ENCODE results near the gene TSG101. TPM values are rescaled to one million over a fixed set of nuclear protein-coding genes. Genes with fewer than 3 reads are reported as not detected.

The TSG101 gene
- total and polyA plus RNA-seq, 4 donors, result 29.7 to 53.1 (median 37.8) TPM

GRCh38 chr11:18492888-18493287, 33.9 kb downstream of the TSG101 start:
- H3K9ac ChIP-seq (ENCODE audit: low read depth in 1 of 2, low read length in 2 of 2), result no peak overlapping the region
- no peak overlapping the region for H3K27ac ChIP-seq (ENCODE audit: low read depth in 1 of 2, low read length in 2 of 2)
- TF ChIP-seq TAF1 (conservative IDR thresholded peaks at IDR 0.05) (no peak), JUND (IDR thresholded peaks at IDR 0.05) (no peak), RAD21 (IDR thresholded peaks at IDR 0.05) (no peak), REST (IDR thresholded peaks at IDR 0.05) (no peak), CTCF (IDR thresholded peaks at IDR 0.05; ENCODE audit: low read depth, low read length, missing input control) (no peak), FOXA1 (IDR thresholded peaks at IDR 0.05) (no peak), GABPA (IDR thresholded peaks at IDR 0.05 in 1 of 2, conservative IDR thresholded peaks at IDR 0.05 in 1 of 2) (no peak), FOXA2 (IDR thresholded peaks at IDR 0.05) (no peak), SP1 (IDR thresholded peaks at IDR 0.05) (no peak), ZBTB33 (IDR thresholded peaks at IDR 0.05) (no peak), EGR1 (IDR thresholded peaks at IDR 0.05; ENCODE audit: low read depth in 2 of 2) (no peak), NR2F2 (IDR thresholded peaks at IDR 0.05) (no peak), RXRA (IDR thresholded peaks at IDR 0.05) (no peak), YY1 (IDR thresholded peaks at IDR 0.05) (no peak), HNF4A (conservative IDR thresholded peaks at IDR 0.05) (no peak), HNF4G (IDR thresholded peaks at IDR 0.05) (no peak), ATF3 (IDR thresholded peaks at IDR 0.05) (no peak), MAX (IDR thresholded peaks at IDR 0.05) (no peak)
- H3K4me1 ChIP-seq (ENCODE audit: control insufficient read depth in 4 of 4, insufficient read depth in 4 of 4, low read length in 3 of 4), result no peaks in the 10 kb centered on the region
- H3K4me3 ChIP-seq (ENCODE audit: low read depth in 1 of 3, low read length in 3 of 3), result no peak overlapping the region
- no peaks in the 10 kb centered on the region for H3K9me3 ChIP-seq (ENCODE audit: control insufficient read depth in 4 of 4, low read length in 3 of 4)
- H3K27me3 ChIP-seq (ENCODE audit: control insufficient read depth in 4 of 4, insufficient read depth in 4 of 4, low read length in 3 of 4), result no peaks in the 10 kb centered on the region
- no peak for DNase-seq (ENCODE audit: low spot score)
- H3K36me3 ChIP-seq (ENCODE audit: control insufficient read depth in 4 of 4, insufficient read depth in 3 of 4, low read depth in 1 of 4, low read length in 3 of 4), result peaks cover 0 to 38% (median 21%) of the 10 kb centered on the region in 4 donors

Measured in liver (tissue), 9 donors.